DND-41 (cell line): ENCODE results near the gene OLFML2A.

Source experiments
- ATAC-seq: fragments of 200-7000 bp; cut with Tn5 transposase; 3 replicates; pipeline ENCODE4 v1.9.1; 2021; ENCODE audit warnings: low read depth; ENCODE audit not compliant: insufficient read depth
- DNase-seq: peaks from one replicate; pipeline ENCODE4 v3.0.0-alpha.2; 2020
- H2AFZ ChIP-seq: 2 replicates; pipeline ENCODE4 v1.6.0; 2012; ENCODE audit warnings: low read depth, low read length
- H3K27ac ChIP-seq: 2 replicates; pipeline ENCODE4 v1.5.1; 2012; ENCODE audit warnings: low read length, inconsistent platforms
- H3K27me3 ChIP-seq: fragments of 200-600 bp; sonication (generic); 2 replicates; pipeline ENCODE4 v1.6.0; 2012; ENCODE audit warnings: low read length, mild to moderate bottlenecking, inconsistent platforms; ENCODE audit not compliant: insufficient read depth, poor library complexity
- H3K36me3 ChIP-seq: 2 replicates; pipeline ENCODE4 v1.5.1; 2012; ENCODE audit warnings: low read length, inconsistent platforms; ENCODE audit not compliant: insufficient read depth
- H3K4me1 ChIP-seq: 2 replicates; pipeline ENCODE4 v1.5.1; 2012; ENCODE audit warnings: mild to moderate bottlenecking, low read length; ENCODE audit not compliant: insufficient read depth
- H3K4me2 ChIP-seq: 2 replicates; pipeline ENCODE4 v1.6.0; 2012; ENCODE audit warnings: mild to moderate bottlenecking, moderate library complexity, low read length, inconsistent platforms; ENCODE audit not compliant: insufficient read depth
- H3K4me3 ChIP-seq, 2 experiments: fragments of 200-600 bp in 1 of 2; shearing (Covaris generic) in 1 of 2; 2 replicates each; pipeline ENCODE4 v1.5.1; 2012 to 2016; ENCODE audit warnings: inconsistent platforms in 2 of 2, low read length in 2 of 2, mild to moderate bottlenecking in 2 of 2, low read depth in 1 of 2, moderate library complexity in 1 of 2
- H3K79me2 ChIP-seq: 2 replicates; pipeline ENCODE4 v1.6.0; 2012; ENCODE audit warnings: low read length, inconsistent platforms; ENCODE audit not compliant: insufficient read depth
- H3K9ac ChIP-seq: 2 replicates; pipeline ENCODE4 v1.6.0; 2012; ENCODE audit warnings: low read depth, mild to moderate bottlenecking, inconsistent platforms, low read length, moderate library complexity
- H3K9me3 ChIP-seq: 2 replicates; pipeline ENCODE4 v1.5.1; 2012; ENCODE audit warnings: low read length, moderate library complexity, mild to moderate bottlenecking, inconsistent platforms; ENCODE audit not compliant: insufficient read depth, severe bottlenecking
- H4K20me1 ChIP-seq: 2 replicates; pipeline ENCODE4 v1.6.0; 2012; ENCODE audit warnings: low read length; ENCODE audit not compliant: insufficient read depth
- CTCF ChIP-seq: IDR thresholded peaks from 2 replicates; pipeline ENCODE4 v1.5.1; 2012; ENCODE audit warnings: borderline replicate concordance, low read length, moderate library complexity, mild to moderate bottlenecking; ENCODE audit not compliant: poor library complexity, severe bottlenecking; ENCODE audit errors: extremely low read depth
- EZH2 ChIP-seq: IDR thresholded peaks from 3 replicates; pipeline ENCODE4 v1.6.1; 2012; ENCODE audit warnings: borderline replicate concordance, low read depth, mild to moderate bottlenecking, moderate library complexity, low read length, inconsistent platforms; ENCODE audit not compliant: severe bottlenecking

Gene OLFML2A

GRCh38 chr9:124840300-124840833, 63.4 kb downstream of the OLFML2A start:
- Histone ChIP-seq H3K36me3 (no peaks in the 10 kb centered on the region), H3K4me3 (no peak overlapping the region), H2AFZ (no peak overlapping the region), H3K9me3 (no peaks in the 10 kb centered on the region), H4K20me1 (no peaks in the 10 kb centered on the region), H3K79me2 (no peaks in the 10 kb centered on the region), H3K4me1 (no peaks in the 10 kb centered on the region), H3K27me3 (no peaks in the 10 kb centered on the region), H3K9ac (no peak overlapping the region), H3K4me2 (no peak overlapping the region), H3K27ac (no peak overlapping the region)
- TF ChIP-seq EZH2 (no peak), CTCF (peak; percentile 49)
- ATAC-seq (no peak), DNase-seq (no peak)

GRCh38 chr9:124841075-124841821, 64.3 kb downstream of the OLFML2A start:
- Histone ChIP-seq H3K4me1 (no peaks in the 10 kb centered on the region), H3K9ac (no peak overlapping the region), H4K20me1 (no peaks in the 10 kb centered on the region), H3K4me3 (no peak overlapping the region), H3K27me3 (no peaks in the 10 kb centered on the region), H3K4me2 (no peak overlapping the region), H3K9me3 (no peaks in the 10 kb centered on the region), H2AFZ (no peak overlapping the region), H3K27ac (no peak overlapping the region), H3K79me2 (no peaks in the 10 kb centered on the region), H3K36me3 (no peaks in the 10 kb centered on the region)
- DNase-seq (no peak), ATAC-seq (no peak)
- TF ChIP-seq CTCF (no peak), EZH2 (no peak)

- Histone ChIP-seq H3K4me3 (no peak overlapping the region), H3K27ac (no peak overlapping the region), H3K36me3 (no peaks in the 10 kb centered on the region), H3K27me3 (no peaks in the 10 kb centered on the region), H4K20me1 (no peaks in the 10 kb centered on the region), H3K9me3 (no peaks in the 10 kb centered on the region), H2AFZ (no peak overlapping the region), H3K9ac (no peak overlapping the region), H3K4me2 (no peak overlapping the region), H3K79me2 (no peaks in the 10 kb centered on the region), H3K4me1 (no peaks in the 10 kb centered on the region)
- no peak for ATAC-seq
- no peak for DNase-seq
- TF ChIP-seq EZH2 (no peak), CTCF (no peak)
These were observed 66.6 kb downstream of the OLFML2A start for GRCh38 chr9:124843456-124844034.
